GM21447 (cell line): ENCODE results near the gene FLVCR2.
A peak's percentile ranks its signal among the peaks of the same experiment; 100 is the strongest.

Source experiments
- ATAC-seq: cut with Tn5 transposase; IDR thresholded peaks from one replicate; pipeline ENCODE4 v1.9.1; 2021; ENCODE audit not compliant: unreplicated experiment

FLVCR2 gene

DNA sequence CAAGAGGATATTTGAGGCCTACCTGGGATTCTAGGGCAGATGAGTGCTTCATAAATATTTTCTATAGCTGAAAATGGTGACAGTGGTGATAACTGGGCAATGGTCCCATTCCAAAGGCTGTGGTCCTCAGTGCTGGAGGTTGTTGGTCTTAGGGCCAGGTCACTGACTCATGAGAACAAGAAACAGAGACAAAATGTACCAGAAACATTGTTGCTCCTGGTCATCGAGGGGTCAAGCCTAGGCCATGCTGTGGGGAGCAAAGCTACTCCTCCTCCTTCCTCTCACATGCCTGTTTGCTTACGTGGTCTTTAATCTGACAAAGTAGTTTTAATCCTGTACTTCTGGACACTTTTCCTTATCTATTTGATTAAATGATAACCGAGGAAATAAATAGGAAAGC, 48.4 kb downstream of the FLVCR2 start:
- no peak for ATAC-seq

DNA sequence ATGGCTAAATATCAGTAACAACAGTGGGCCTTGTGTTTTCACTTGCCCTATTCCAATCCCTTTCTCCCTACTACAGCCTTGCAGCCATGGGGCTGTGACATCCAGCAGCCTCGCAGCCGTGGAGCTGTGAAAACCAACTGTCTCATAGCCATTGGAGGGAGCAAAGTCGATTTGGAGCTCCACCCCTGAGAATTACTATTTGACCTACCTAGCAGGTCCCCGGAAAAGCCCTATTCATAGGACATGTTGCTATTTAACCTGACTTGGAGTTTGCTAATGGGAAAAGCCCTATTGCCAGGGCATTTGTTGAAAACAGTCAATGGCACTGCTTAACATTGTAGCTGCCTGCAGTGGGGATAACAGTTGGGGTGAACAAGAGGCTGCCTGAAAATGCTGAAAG, 49.0 kb downstream of the FLVCR2 start:
- no peak for ATAC-seq

- ATAC-seq, result no peak
Observed at GRCh38 chr14:75628816-75629215, 50.4 kb downstream of the FLVCR2 start.

DNA sequence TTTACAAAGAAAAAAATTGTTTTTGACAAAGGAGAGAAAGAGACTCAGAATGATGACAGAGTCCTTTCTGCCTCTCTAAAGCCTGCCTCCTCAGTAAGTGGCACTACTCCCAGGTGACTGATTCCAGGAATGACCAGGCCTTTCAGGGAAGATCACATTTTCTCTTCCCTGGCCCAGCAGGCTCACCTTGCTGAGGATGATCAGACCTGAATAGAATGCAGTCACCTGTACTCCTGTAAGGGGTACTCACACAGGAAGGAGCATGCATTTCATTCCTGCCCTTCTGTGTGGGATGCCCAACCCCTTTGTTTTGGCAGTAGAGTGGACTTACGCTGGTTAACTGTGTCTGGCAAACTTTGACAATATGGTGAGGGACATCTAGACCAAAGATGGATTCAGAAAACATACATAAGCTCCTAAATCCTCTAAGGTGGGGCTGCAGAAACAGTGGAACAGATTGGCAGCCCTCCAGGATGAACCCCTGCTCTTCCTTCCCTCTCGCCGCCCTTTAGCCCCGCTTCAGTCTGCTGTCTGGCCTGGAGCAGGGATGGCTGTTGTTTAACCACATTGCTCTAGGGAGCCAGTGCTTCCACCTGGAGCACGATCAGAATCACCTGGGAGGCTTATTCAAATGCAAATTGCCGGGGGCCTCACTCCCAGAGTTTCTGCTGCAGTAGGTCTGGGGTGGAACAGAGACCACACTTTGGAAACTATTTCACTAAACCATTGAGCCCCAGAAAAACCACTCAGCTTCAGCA, 52.5 kb downstream of the FLVCR2 start:
- ATAC-seq, result no peak

DNA sequence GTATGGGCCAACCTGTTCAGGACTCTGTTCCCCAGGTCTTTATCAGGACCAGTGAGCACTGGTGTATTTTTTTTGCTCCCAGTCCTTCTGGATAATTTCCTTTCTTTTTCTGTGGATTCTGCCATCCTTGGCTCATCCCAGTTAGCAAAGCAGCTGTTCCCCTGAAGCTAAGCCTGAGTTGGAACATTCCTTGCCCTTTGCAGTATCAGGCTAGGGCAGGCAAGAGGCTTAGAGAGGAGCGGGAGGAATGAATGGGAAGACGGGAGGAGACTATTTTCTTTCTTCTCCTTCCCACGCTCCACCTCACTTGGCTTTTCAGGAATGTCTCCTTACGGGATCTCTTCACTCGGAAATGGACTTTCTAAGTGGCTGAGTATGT, 53.0 kb downstream of the FLVCR2 start:
- no peak for ATAC-seq

DNA sequence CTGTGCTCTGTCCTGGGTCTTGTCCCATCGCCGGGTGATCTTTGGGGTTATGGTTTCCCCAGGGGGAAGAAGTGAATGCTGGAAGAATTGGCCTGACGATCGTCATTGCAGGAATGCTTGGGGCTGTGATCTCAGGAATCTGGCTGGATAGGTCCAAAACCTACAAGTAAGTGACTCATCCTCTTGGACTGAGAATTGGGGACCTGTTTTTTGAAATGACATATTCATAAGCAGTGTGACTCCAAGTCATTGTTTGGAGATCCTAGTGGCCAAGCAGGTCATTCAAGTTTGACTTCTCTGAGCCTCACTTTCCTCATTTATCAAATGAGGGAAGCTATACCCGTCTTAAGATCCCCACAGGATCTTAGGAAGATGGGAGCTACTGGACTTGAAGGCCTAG, 56.4 kb downstream of the FLVCR2 start:
- no peak for ATAC-seq

- ATAC-seq, result no peak
Observed at GRCh38 chr14:75636100-75636692, 57.8 kb downstream of the FLVCR2 start.

DNA sequence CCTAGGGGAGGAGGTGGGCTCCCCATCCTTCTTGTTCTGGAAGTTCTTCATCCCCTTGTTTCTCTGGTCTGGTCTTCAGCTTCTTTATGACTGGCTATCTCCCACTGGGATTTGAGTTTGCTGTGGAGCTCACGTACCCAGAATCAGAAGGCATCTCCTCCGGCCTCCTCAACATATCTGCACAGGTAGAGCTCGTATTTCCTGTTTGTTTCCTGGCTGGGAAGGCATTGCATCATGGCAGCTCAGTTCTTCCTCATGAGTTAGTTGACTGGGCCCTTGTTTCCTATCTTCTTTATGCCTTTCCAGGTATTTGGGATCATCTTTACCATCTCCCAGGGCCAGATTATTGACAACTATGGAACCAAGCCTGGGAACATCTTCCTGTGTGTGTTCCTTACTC, 62.5 kb downstream of the FLVCR2 start:
- ATAC-seq, result no peak

GRCh38 chr14:75643985-75644384, 65.6 kb downstream of the FLVCR2 start:
- ATAC-seq, result no peak

- ATAC-seq, result no peak
Observed at GRCh38 chr14:75645056-75645455, 66.6 kb downstream of the FLVCR2 start.

- no peak for ATAC-seq
Observed at GRCh38 chr14:75646762-75647161, 68.3 kb downstream of the FLVCR2 start.

DNA sequence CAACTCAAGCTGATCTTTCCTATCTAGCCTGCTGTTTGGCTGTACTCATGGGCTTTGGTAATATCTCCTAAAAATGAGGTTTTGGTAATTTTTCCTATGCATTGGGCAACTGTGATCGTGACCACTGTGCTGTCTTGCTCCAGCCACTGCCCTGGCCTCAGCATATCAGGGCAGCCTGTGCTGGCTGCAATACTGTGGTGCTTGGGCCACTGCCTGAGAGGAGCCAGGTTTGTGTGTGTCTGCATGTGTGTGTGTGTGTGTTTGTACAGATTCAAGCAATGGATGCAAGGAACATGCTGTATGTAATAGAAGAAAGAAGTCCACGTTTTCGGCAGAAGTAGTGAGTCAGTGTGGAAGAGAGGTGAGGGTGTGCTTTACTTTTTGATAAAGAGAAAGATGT, 69.2 kb downstream of the FLVCR2 start:
- no peak for ATAC-seq

DNA sequence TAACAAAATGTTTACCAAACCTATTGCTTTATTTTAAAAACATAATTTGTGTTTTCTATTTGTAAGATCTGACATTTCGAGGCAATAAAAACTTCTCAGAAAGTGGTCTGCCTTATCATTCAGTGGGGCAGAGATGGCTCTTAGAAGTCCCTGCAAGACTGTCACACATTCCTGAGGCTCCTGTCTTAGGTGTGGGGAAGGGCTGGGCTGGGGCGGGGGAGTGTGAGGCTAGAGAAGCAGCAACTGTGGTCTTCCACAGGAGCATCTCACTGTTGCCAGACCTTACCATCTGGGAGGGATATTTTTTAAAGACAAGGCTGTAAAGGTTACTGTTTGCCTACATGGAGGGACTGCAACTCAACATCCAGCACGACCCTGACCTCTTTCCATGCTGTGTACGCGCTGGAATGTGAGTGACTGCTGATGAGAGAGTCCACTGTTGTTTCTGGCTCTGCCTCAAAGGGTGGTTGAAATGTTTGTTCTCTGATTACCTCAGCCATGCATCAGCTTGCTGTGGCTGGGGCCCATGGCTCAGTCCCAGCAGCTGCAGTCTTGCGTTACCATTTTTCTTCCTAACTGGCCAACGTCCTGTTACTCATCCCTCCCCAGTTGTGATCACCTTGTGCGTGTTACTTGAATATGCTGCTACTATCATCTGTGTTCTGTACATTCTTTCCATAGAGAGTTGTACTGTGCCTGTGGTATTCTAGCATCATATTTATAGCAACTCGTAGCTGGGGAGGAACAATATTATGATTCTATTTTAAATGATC, 69.8 kb downstream of the FLVCR2 start:
- no peak for ATAC-seq

DNA sequence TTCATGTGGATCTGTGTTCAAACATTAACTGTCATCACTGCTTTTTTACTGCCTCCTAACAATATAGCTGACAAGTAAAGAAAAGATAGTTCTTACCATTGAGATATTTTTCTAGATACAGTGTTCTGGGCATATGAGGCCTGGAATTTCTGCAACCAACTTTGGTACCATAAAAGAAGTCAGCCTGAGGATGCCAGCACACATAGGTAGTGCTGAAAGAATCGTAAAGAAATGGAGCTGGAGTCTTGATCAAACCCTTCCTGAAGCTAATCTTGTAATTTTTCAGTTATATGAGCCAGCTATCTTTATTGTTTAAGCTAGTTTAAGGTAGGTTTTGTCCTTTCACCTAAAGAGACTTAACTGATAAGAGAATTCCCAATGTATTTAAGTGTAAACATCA, 70.9 kb downstream of the FLVCR2 start:
- ATAC-seq, result no peak

DNA sequence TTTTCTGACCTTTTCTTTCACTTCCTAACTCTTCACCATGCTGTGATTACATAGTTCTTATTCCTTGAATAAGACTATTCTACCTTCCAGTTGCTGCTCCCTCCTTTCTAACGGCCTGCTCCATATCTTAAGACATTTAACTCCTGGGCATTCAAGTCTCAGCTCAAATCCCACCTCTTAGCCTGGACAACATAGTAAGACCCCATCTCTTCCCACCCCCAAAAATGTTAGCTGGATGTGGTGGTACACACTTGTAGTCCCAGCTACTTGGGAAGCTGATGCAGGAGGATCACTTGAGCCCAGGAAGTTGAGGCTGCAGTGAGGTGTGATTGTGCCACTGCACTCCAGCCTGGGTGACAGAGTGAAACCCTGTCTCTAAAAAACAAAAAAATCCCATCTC, 71.4 kb downstream of the FLVCR2 start:
- ATAC-seq, result no peak

DNA sequence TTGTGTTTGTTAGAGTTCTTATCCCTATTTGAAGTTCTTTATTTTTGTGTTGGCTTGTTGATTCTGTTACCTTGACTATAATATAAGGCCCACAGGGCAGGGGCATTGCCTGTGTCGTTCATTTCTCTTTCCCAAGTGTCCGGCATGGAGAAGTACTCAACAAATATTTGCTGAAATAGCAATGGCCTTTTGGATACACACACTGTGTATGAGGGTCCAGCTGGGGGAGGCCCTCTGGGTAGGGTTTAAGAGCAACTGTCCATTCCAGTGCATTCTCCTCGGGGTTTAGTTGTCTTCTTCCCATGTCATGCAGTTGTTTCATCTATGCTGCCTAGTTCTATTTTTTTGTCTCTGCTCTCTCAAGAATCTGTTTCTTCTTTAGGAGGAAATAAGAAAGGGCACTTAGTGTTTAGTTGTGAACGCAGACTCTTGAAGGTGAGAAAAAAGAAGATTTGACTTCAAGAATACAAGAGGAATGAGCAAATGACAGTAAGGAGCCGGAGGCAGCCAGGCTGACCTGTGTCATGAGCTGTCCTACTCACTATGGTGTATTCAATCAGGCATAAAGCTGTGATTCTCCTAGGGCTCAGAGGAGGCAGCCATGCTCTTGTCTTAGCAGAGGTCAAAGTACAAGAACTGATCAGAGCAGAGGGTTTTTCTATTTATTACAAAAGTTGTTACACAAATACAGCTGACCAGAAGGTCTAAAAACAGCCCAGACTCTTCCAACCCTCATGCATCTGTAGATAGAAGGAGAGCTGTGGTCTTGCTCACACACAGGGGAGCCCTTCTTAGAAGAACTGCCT, 72.0 kb downstream of the FLVCR2 start:
- ATAC-seq, result no peak

GRCh38 chr14:75653563-75653962, 75.1 kb downstream of the FLVCR2 start:
- ATAC-seq, result no peak

- ATAC-seq, result peak; percentile 77
Observed at GRCh38 chr14:75654127-75654732, 75.8 kb downstream of the FLVCR2 start.

DNA sequence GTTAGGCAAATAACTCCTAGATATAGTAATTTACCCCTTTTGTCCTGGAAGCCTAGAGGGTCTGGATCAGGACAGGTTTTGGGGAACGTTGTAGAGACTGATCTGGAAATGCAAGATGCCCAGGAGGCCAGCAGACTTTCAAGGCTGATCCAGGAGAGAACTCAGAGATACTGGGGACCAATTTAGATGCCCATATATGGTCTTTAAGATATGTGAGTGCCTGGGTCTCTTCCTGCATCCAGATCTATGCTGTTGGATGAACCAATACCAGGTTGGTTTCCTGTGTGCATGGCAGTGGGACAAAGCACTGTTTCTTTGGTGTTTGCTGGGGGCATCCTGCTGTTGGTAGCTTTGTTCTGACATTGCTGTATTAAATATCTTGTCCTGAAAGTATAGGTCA, 76.8 kb downstream of the FLVCR2 start:
- no peak for ATAC-seq

DNA sequence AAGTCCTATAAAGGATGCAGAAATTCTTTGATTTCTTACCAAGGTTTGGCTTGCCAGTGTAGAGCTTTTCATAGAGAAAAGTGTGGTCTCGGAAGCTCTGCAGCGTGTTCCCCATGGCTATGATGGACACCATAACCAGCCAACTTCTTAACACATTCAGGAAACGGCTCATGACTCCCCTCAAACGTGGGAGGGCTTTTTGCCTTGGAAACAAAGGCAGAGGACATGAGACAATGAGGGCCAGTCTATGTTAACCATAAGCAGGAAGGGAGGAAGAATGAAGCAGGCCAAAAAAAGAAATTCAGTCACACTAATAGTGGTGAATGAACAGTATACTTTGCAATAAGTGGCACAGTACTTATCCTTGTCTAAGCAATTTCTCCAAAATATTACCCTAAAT, 78.9 kb downstream of the FLVCR2 start:
- ATAC-seq, result no peak

DNA sequence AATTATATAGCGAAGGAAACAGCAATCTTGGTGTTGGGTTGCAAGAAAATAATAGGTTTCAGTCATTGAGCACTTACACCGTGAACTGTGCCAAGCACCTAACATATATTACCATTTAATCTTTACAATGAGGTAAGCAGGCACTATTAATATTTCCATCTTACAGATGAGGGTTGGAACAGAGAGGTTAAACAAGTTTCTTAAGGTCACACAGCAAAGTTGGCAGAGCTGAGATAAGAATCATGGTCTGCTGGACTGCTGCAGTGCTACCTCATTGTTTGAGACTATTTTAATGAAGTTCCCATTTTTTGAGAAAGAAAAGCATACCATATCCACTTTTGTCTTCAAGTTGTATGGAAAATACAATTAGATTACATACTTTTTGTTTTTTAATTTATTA, 80.5 kb downstream of the FLVCR2 start:
- ATAC-seq, result no peak
